GM20431 (cell line): Measurements from ENCODE around the gene LPP.

ENCODE experiments used
- in situ Hi-C: fragments of 300-500 bp; cut with MseI, MboI; formaldehyde crosslinking; loops from one replicate; pipeline ENCODE4 v1.15.0; 2020; ENCODE audit warnings: low sequenced_read_pairs; ENCODE audit not compliant: unreplicated experiment

LPP gene

GRCh38 chr3:188518835-188519452 is 365.0 kb downstream of the LPP start:
- in situ Hi-C loops, result no loop called here

GRCh38 chr3:188520466-188520865 is 366.5 kb downstream of the LPP start:
- in situ Hi-C loops, result no loop called here

GRCh38 chr3:188522115-188522514 is 368.2 kb downstream of the LPP start:
- in situ Hi-C loops, result no loop called here

- in situ Hi-C loops, result no loop called here
Measured at GRCh38 chr3:188523291-188523690, 369.3 kb downstream of the LPP start.

- in situ Hi-C loops, result no loop called here
Measured at GRCh38 chr3:188524052-188524451, 370.1 kb downstream of the LPP start.

GRCh38 chr3:188526057-188526456 is 372.1 kb downstream of the LPP start:
- in situ Hi-C loops, result no loop called here

GRCh38 chr3:188527389-188527788 is 373.4 kb downstream of the LPP start:
- in situ Hi-C loops, result no loop called here

- in situ Hi-C loops, result no loop called here
Measured at GRCh38 chr3:188528396-188528795, 374.4 kb downstream of the LPP start.

- in situ Hi-C loops, result no loop called here
Measured at GRCh38 chr3:188529228-188529627, 375.3 kb downstream of the LPP start.

GRCh38 chr3:188530226-188530625 is 376.3 kb downstream of the LPP start:
- in situ Hi-C loops, result no loop called here

- in situ Hi-C loops, result no loop called here
Measured at GRCh38 chr3:188531210-188531609, 377.3 kb downstream of the LPP start.

GRCh38 chr3:188533172-188533571 is 379.2 kb downstream of the LPP start:
- in situ Hi-C loops, result no loop called here

- in situ Hi-C loops, result no loop called here
Measured at GRCh38 chr3:188533612-188534357, 379.8 kb downstream of the LPP start.

GRCh38 chr3:188534633-188535032 is 380.7 kb downstream of the LPP start:
- in situ Hi-C loops, result no loop called here

GRCh38 chr3:188537606-188538005 is 383.6 kb downstream of the LPP start:
- in situ Hi-C loops, result no loop called here

GRCh38 chr3:188539037-188539436 is 385.1 kb downstream of the LPP start:
- in situ Hi-C loops, result no loop called here

- in situ Hi-C loops, result no loop called here
Measured at GRCh38 chr3:188539631-188540194, 385.8 kb downstream of the LPP start.

GRCh38 chr3:188542196-188542595 is 388.2 kb downstream of the LPP start:
- in situ Hi-C loops, result no loop called here

- in situ Hi-C loops, result no loop called here
Measured at GRCh38 chr3:188544012-188544411, 390.1 kb downstream of the LPP start.

- in situ Hi-C loops, result no loop called here
Measured at GRCh38 chr3:188546835-188547670, 393.1 kb downstream of the LPP start.

- in situ Hi-C loops, result no loop called here
Measured at GRCh38 chr3:188553569-188553968, 399.6 kb downstream of the LPP start.
